SU-DHL-6 (cell line): Measurements from ENCODE around the gene MAML2.

Experiments
- H2AFZ ChIP-seq: fragments of 200-600 bp; sonication (generic); 2 replicates; pipeline ENCODE4 v1.6.1; 2014; ENCODE audit warnings: low read depth, mild to moderate bottlenecking, moderate library complexity, mixed read lengths, antibody characterized with exemption, low read length; ENCODE audit not compliant: severe bottlenecking
- H3F3A ChIP-seq: fragments of 200-600 bp; shearing (Covaris generic); 2 replicates; pipeline ENCODE4 v1.6.0; 2016; ENCODE audit warnings: antibody characterized with exemption, mild to moderate bottlenecking; ENCODE audit not compliant: insufficient read depth
- H3K27ac ChIP-seq: fragments of 200-600 bp; sonication (generic); 2 replicates; pipeline ENCODE4 v1.5.1; 2016; ENCODE audit warnings: low read depth, mild to moderate bottlenecking, low read length, moderate library complexity, mixed read lengths
- H3K27me3 ChIP-seq: fragments of 200-600 bp; sonication (generic), shearing (Covaris generic); 2 replicates; pipeline ENCODE4 v1.6.0; 2014; ENCODE audit warnings: mild to moderate bottlenecking, low read length
- H3K36me3 ChIP-seq: fragments of 200-600 bp; sonication (generic); 2 replicates; pipeline ENCODE4 v1.6.1; 2014; ENCODE audit warnings: mild to moderate bottlenecking, low read length, mixed read lengths
- H3K4me2 ChIP-seq: fragments of 300-600, 200-600 bp; shearing (Covaris generic), sonication (generic); 2 replicates; pipeline ENCODE4 v1.6.0; 2014; ENCODE audit warnings: low read length, low read depth, mild to moderate bottlenecking; ENCODE audit not compliant: poor library complexity, severe bottlenecking
- H3K4me3 ChIP-seq: fragments of 200-600 bp; sonication (generic); 2 replicates; pipeline ENCODE4 v1.5.1; 2014; ENCODE audit warnings: antibody characterized with exemption, low read length, mild to moderate bottlenecking, mixed read lengths; ENCODE audit not compliant: insufficient read depth, poor library complexity, severe bottlenecking
- H3K79me2 ChIP-seq: fragments of 200-600 bp; sonication (generic); 2 replicates; pipeline ENCODE4 v1.6.1; 2014; ENCODE audit warnings: mild to moderate bottlenecking, low read length, moderate library complexity; ENCODE audit not compliant: insufficient read depth
- H3K9ac ChIP-seq: fragments of 200-600 bp; sonication (generic); 2 replicates; pipeline ENCODE4 v1.7.0; 2014; ENCODE audit warnings: mild to moderate bottlenecking, low read length
- H3K9me2 ChIP-seq: fragments of 200-600 bp; sonication (generic); replicated peaks from 2 replicates; pipeline ENCODE4 v1.6.1; 2014; ENCODE audit warnings: low read length; ENCODE audit not compliant: insufficient read depth
- H3K9me3 ChIP-seq: fragments of 200-600 bp; sonication (generic); 2 replicates; pipeline ENCODE4 v1.6.1; 2014; ENCODE audit warnings: low read length, mixed read lengths; ENCODE audit not compliant: insufficient read depth
- H4K20me1 ChIP-seq: fragments of 200-600 bp; sonication (generic); 2 replicates; pipeline ENCODE4 v1.6.1; 2014; ENCODE audit warnings: low read depth, mild to moderate bottlenecking, antibody characterized with exemption, low read length, moderate library complexity, mixed read lengths
- EZH2phosphoT487 ChIP-seq: fragments of 200-600 bp; sonication (generic), shearing (Covaris generic); conservative IDR thresholded peaks from 2 replicates; pipeline ENCODE4 v1.6.1; 2018; ENCODE audit warnings: mild to moderate bottlenecking, antibody characterized with exemption, low read length, moderate library complexity, mixed read lengths
- TF ChIP-seq, protein P1 (sequence below): fragments of 200-600 bp; sonication (generic); IDR thresholded peaks from one replicate; pipeline ENCODE4 v1.5.1; 2017; ENCODE audit warnings: antibody characterized with exemption, mild to moderate bottlenecking, low read length, moderate library complexity; ENCODE audit not compliant: insufficient read depth, poor library complexity, severe bottlenecking

Gene MAML2

GRCh38 chr11:96326959-96327358, 16.0 kb downstream of the MAML2 start:
- no peaks in the 10 kb centered on the region for H3K79me2 ChIP-seq
- H2AFZ ChIP-seq = no peak overlapping the region
- H3F3A ChIP-seq = no peaks in the 10 kb centered on the region
- TF ChIP-seq, protein P1, sequence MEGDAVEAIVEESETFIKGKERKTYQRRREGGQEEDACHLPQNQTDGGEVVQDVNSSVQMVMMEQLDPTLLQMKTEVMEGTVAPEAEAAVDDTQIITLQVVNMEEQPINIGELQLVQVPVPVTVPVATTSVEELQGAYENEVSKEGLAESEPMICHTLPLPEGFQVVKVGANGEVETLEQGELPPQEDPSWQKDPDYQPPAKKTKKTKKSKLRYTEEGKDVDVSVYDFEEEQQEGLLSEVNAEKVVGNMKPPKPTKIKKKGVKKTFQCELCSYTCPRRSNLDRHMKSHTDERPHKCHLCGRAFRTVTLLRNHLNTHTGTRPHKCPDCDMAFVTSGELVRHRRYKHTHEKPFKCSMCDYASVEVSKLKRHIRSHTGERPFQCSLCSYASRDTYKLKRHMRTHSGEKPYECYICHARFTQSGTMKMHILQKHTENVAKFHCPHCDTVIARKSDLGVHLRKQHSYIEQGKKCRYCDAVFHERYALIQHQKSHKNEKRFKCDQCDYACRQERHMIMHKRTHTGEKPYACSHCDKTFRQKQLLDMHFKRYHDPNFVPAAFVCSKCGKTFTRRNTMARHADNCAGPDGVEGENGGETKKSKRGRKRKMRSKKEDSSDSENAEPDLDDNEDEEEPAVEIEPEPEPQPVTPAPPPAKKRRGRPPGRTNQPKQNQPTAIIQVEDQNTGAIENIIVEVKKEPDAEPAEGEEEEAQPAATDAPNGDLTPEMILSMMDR = no peak
- TF ChIP-seq EZH2phosphoT487 = no peak
- no peak overlapping the region for H3K4me2 ChIP-seq
- no peaks in the 10 kb centered on the region for H3K36me3 ChIP-seq
- no peaks in the 10 kb centered on the region for H4K20me1 ChIP-seq
- H3K9ac ChIP-seq = no peak overlapping the region
- no peaks in the 10 kb centered on the region for H3K27me3 ChIP-seq
- no peak overlapping the region for H3K27ac ChIP-seq
- H3K9me2 ChIP-seq = no peaks in the 10 kb centered on the region
- H3K9me3 ChIP-seq = no peaks in the 10 kb centered on the region
- no peak overlapping the region for H3K4me3 ChIP-seq

DNA sequence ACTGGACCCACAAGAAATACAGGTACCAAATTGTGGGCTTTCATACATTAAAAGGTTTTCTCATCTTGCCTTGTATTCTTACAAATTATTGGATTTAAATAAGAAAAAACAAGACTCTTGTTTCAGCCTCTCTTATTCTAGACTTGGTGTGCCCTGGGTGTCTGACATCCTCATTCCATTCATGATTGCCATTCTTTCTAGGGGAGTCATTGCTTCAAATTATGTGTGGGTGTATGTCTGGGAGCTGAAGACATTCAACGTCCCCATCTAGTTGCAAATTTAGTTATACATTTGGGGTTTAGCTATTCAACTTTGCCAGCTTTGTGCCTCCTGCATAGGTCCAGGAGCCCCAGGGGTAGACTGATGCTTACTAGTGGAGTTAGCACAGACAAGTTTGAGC, 18.1 kb downstream of the MAML2 start:
- H2AFZ ChIP-seq = no peak overlapping the region
- H3K9me3 ChIP-seq = no peaks in the 10 kb centered on the region
- no peaks in the 10 kb centered on the region for H3F3A ChIP-seq
- no peaks in the 10 kb centered on the region for H3K9me2 ChIP-seq
- H3K79me2 ChIP-seq = no peaks in the 10 kb centered on the region
- H4K20me1 ChIP-seq = no peaks in the 10 kb centered on the region
- no peaks in the 10 kb centered on the region for H3K27me3 ChIP-seq
- H3K4me2 ChIP-seq = no peak overlapping the region
- H3K4me3 ChIP-seq = no peak overlapping the region
- H3K36me3 ChIP-seq = no peaks in the 10 kb centered on the region
- TF ChIP-seq, protein P1 = no peak
- TF ChIP-seq EZH2phosphoT487 = no peak
- no peak overlapping the region for H3K27ac ChIP-seq
- H3K9ac ChIP-seq = no peak overlapping the region

DNA sequence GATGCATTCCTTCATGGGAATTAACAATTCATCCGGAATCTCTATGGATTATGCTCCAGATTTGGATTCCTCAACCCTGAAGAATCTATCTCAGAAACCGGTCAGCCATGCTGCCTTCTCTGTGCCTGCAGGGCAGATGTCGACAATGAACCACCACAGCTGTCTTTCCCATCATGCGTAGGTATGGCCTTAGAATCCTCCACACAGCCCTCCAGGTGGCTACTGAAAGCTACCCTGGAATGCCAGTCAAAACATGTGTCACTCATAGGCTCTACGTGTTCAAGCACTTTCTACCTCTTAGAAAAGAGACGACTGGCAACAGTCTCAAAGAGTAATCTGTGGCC, 19.4 kb downstream of the MAML2 start:
- Histone ChIP-seq H3F3A (no peaks in the 10 kb centered on the region), H4K20me1 (no peaks in the 10 kb centered on the region), H3K79me2 (no peaks in the 10 kb centered on the region), H3K9me2 (no peaks in the 10 kb centered on the region), H3K36me3 (no peaks in the 10 kb centered on the region), H3K4me3 (no peak overlapping the region), H3K4me2 (no peak overlapping the region), H3K9me3 (no peaks in the 10 kb centered on the region), H3K9ac (no peak overlapping the region), H3K27me3 (no peaks in the 10 kb centered on the region), H3K27ac (no peak overlapping the region), H2AFZ (no peak overlapping the region)
- TF ChIP-seq EZH2phosphoT487 = no peak
- TF ChIP-seq, protein P1 = no peak
